Loucy (cell line): ENCODE measurements around the gene HPS6.

Experiments
- H2AFZ ChIP-seq: fragments of 200-600 bp; sonication (generic); 2 replicates; pipeline ENCODE4 v1.6.0; 2016; ENCODE audit warnings: antibody characterized with exemption, mild to moderate bottlenecking, low read length, moderate library complexity
- H3F3A ChIP-seq: fragments of 200-600 bp; 2 replicates; pipeline ENCODE4 v1.6.0; 2016; ENCODE audit warnings: antibody characterized with exemption, low read depth, mild to moderate bottlenecking
- H3K27me3 ChIP-seq: fragments of 200-600 bp; sonication (generic); 2 replicates; pipeline ENCODE4 v1.6.1; 2014; ENCODE audit warnings: low read length, mild to moderate bottlenecking; ENCODE audit not compliant: insufficient read depth, poor library complexity, severe bottlenecking
- H3K36me3 ChIP-seq: fragments of 200-600 bp; sonication (generic); 2 replicates; pipeline ENCODE4 v1.6.1; 2016; ENCODE audit warnings: low read length; ENCODE audit not compliant: insufficient read depth
- H3K4me1 ChIP-seq: fragments of 200-600 bp; sonication (generic); 2 replicates; pipeline ENCODE4 v1.5.1; 2014; ENCODE audit warnings: low read length, mild to moderate bottlenecking; ENCODE audit not compliant: insufficient read depth, poor library complexity, severe bottlenecking
- H3K4me2 ChIP-seq: fragments of 200-600 bp; sonication (generic); 2 replicates; pipeline ENCODE4 v1.6.0; 2014; ENCODE audit warnings: antibody characterized with exemption, low read length, low read depth, mild to moderate bottlenecking; ENCODE audit not compliant: poor library complexity, severe bottlenecking
- H3K4me3 ChIP-seq: fragments of 200-600 bp; sonication (generic); 2 replicates; pipeline ENCODE4 v1.5.1; 2014; ENCODE audit warnings: low read length, mild to moderate bottlenecking, mixed read lengths; ENCODE audit not compliant: poor library complexity, severe bottlenecking
- H3K79me2 ChIP-seq: fragments of 200-600 bp; sonication (generic); 2 replicates; pipeline ENCODE4 v1.6.1; 2014; ENCODE audit warnings: low read length; ENCODE audit not compliant: insufficient read depth
- H3K9ac ChIP-seq: fragments of 200-600 bp; sonication (generic); 2 replicates; pipeline ENCODE4 v1.6.0; 2014; ENCODE audit warnings: mild to moderate bottlenecking, low read depth, low read length, moderate library complexity; ENCODE audit not compliant: poor library complexity, severe bottlenecking
- H3K9me2 ChIP-seq: fragments of 200-600 bp; sonication (generic); replicated peaks from 2 replicates; pipeline ENCODE4 v1.6.1; 2016; ENCODE audit warnings: low read depth, low read length, mixed read lengths
- H3K9me3 ChIP-seq: fragments of 200-600 bp; sonication (generic); 2 replicates; pipeline ENCODE4 v1.6.1; 2014; ENCODE audit warnings: mild to moderate bottlenecking, antibody characterized with exemption, low read length, low read depth; ENCODE audit not compliant: insufficient read depth
- H4K20me1 ChIP-seq: fragments of 200-600 bp; sonication (generic); 2 replicates; pipeline ENCODE4 v1.6.0; 2014; ENCODE audit warnings: antibody characterized with exemption, low read length, mild to moderate bottlenecking; ENCODE audit not compliant: insufficient read depth, poor library complexity, severe bottlenecking
- CTCF ChIP-seq: fragments of 200-600 bp; sonication (generic); conservative IDR thresholded peaks from 2 replicates; pipeline ENCODE4 v1.5.1; 2014; ENCODE audit warnings: mild to moderate bottlenecking, antibody characterized with exemption, low read length
- EZH2phosphoT487 ChIP-seq: fragments of 200-600 bp; IDR thresholded peaks from 2 replicates; pipeline ENCODE4 v1.6.1; 2018; ENCODE audit warnings: antibody characterized with exemption, mild to moderate bottlenecking, moderate library complexity, borderline replicate concordance

HPS6 gene

GRCh38 chr10:102083541-102083940 lies 18.4 kb downstream of the HPS6 start:
- H3K4me2 ChIP-seq = no peak overlapping the region
- no peak overlapping the region for H3K4me3 ChIP-seq
- TF ChIP-seq CTCF = no peak
- no peak for TF ChIP-seq EZH2phosphoT487

GRCh38 chr10:102085336-102085735 lies 20.2 kb downstream of the HPS6 start:
- Histone ChIP-seq H3K79me2 (no peaks in the 10 kb centered on the region), H4K20me1 (no peaks in the 10 kb centered on the region), H3F3A (no peaks in the 10 kb centered on the region), H3K9me2 (no peaks in the 10 kb centered on the region), H3K27me3 (no peaks in the 10 kb centered on the region), H2AFZ (no peak overlapping the region), H3K9me3 (no peaks in the 10 kb centered on the region), H3K4me1 (no peaks in the 10 kb centered on the region), H3K9ac (no peak overlapping the region), H3K36me3 (no peaks in the 10 kb centered on the region), H3K4me3 (no peak overlapping the region), H3K4me2 (no peak overlapping the region)
- TF ChIP-seq CTCF (no peak), EZH2phosphoT487 (no peak)

More at GRCh38 chr10:102083541-102083940, 18.4 kb downstream of the HPS6 start:
- Histone ChIP-seq H3K79me2 (no peaks in the 10 kb centered on the region), H2AFZ (no peak overlapping the region), H3K36me3 (no peaks in the 10 kb centered on the region), H3K9me2 (no peaks in the 10 kb centered on the region), H3K9ac (no peak overlapping the region), H3K4me1 (no peaks in the 10 kb centered on the region), H3K27me3 (no peaks in the 10 kb centered on the region), H4K20me1 (no peaks in the 10 kb centered on the region), H3F3A (no peaks in the 10 kb centered on the region), H3K9me3 (no peaks in the 10 kb centered on the region)

DNA sequence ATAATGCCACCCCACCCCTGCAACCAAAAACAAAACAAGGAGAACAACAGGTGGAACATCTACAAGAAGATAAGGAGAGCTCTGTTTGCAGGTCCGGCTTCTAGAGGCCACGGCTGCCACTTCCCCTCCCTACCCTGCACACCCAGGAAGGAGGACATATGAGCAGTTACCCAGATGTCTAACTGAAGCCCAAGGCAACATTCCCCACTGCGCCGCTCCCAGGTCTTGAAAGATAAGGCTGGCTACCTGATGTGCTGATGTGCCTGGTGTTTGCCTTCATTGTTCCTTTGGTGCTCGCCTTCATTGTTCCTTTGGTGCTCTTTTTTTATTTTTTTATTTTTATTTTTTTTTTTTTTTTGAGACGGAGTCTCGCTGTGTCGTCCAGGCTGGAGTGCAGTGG lies 21.0 kb downstream of the HPS6 start:
- Histone ChIP-seq H3K9me2 (no peaks in the 10 kb centered on the region), H3K9ac (no peak overlapping the region), H3K27me3 (no peaks in the 10 kb centered on the region), H3K36me3 (no peaks in the 10 kb centered on the region), H3F3A (no peaks in the 10 kb centered on the region), H4K20me1 (no peaks in the 10 kb centered on the region), H3K4me2 (no peak overlapping the region), H2AFZ (no peak overlapping the region), H3K4me3 (no peak overlapping the region), H3K9me3 (no peaks in the 10 kb centered on the region), H3K79me2 (no peaks in the 10 kb centered on the region), H3K4me1 (no peaks in the 10 kb centered on the region)
- TF ChIP-seq EZH2phosphoT487 = no peak
- no peak for TF ChIP-seq CTCF
